Measurements from ENCODE around the gene ZNF622.

GRCh38 chr5:16500024-16500423, 34.4 kb upstream of the ZNF622 start:
- TF ChIP-seq EP300 (IDR thresholded peaks at IDR 0.05), result no peak
- TF ChIP-seq CTCF (IDR thresholded peaks at IDR 0.05), result no peak
